Liver (tissue), 3 donors: ENCODE results near the gene KDM1B.

ENCODE experiments used
- CTCF ChIP-seq: fragments of 150-350 bp; IDR thresholded peaks from 2 replicates; pipeline ENCODE4 v1.5.1; 2017; ENCODE audit warnings: improper control_type of control experiment, low read depth, low read length; ENCODE audit not compliant: missing input control
- HNF4G ChIP-seq: IDR thresholded peaks from 2 replicates; pipeline ENCODE4 v1.6.1; 2016; ENCODE audit warnings: antibody characterized with exemption
- JUND ChIP-seq, 2 donors: IDR thresholded peaks; 2 replicates each; pipeline ENCODE4 v1.6.1; 2016; ENCODE audit warnings: antibody characterized with exemption in 2 of 2
- RAD21 ChIP-seq, 2 donors: IDR thresholded peaks; 2 replicates each; pipeline ENCODE4 v1.6.1; 2016; ENCODE audit warnings: antibody characterized with exemption in 2 of 2, mild to moderate bottlenecking in 2 of 2
- REST ChIP-seq: IDR thresholded peaks from 2 replicates; pipeline ENCODE4 v1.6.1; 2016; ENCODE audit warnings: antibody characterized with exemption, mild to moderate bottlenecking
- TAF1 ChIP-seq: conservative IDR thresholded peaks from 2 replicates; pipeline ENCODE4 v1.6.1; 2016; ENCODE audit warnings: antibody characterized with exemption, mild to moderate bottlenecking
- YY1 ChIP-seq: IDR thresholded peaks from 2 replicates; pipeline ENCODE4 v1.6.1; 2016; ENCODE audit warnings: antibody characterized with exemption, mild to moderate bottlenecking
- donor health status: healthy.
- donor health status: healthy.

GRCh38 chr6:18206591-18206990, 51.4 kb downstream of the KDM1B start:
- TF ChIP-seq JUND (IDR thresholded peaks at IDR 0.05), result no peak
- TF ChIP-seq HNF4G, result no peak
- no peak for TF ChIP-seq CTCF
- no peak for TF ChIP-seq RAD21 (IDR thresholded peaks at IDR 0.05)
- no peak for TF ChIP-seq REST
- no peak for TF ChIP-seq TAF1
- no peak for TF ChIP-seq YY1
